22Rv1 (cell line): ENCODE results near the gene AGAP3.

Experiments
- H3K27ac ChIP-seq: fragments of 450-650 bp; 2 replicates; pipeline ENCODE4 v1.5.1; 2017
- CTCF ChIP-seq: fragments of 450-650 bp; IDR thresholded peaks from 2 replicates; pipeline ENCODE4 v1.5.1; 2017; ENCODE audit warnings: mild to moderate bottlenecking
- ZFX ChIP-seq: fragments of 450-650 bp; IDR thresholded peaks from 2 replicates; pipeline ENCODE4 v1.6.1; 2017; ENCODE audit warnings: antibody characterized with exemption, borderline replicate concordance

Gene AGAP3

DNA sequence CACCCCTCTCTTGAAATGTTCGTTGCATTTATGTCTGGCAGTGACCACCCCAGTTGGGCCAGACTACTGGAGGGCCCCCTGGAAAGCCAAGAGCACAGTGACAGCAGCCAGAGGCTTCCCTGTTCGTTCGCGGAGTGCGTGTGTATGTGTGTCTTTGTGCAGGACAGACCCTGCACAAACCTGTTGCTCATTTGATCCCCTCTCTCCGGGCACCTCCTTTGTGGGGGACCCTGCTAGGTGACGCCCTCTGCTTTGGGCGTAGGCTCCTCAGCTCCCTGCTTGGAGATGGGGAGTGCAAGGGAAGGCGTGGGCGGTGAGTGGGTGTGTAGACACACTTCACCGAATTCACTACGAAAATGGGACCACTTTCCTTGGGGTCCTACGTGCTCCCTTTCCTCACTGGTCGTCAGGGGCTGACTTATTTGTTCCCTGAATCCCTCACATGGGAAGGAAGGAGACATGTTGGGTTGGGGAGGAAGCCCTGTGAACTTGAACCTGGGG lies 38.7 kb downstream of the AGAP3 start:
- H3K27ac ChIP-seq = peak overlapping the region; percentile 87
- no peak for TF ChIP-seq ZFX
- TF ChIP-seq CTCF = no peak

GRCh38 chr7:151125470-151125845 lies 39.2 kb downstream of the AGAP3 start:
- TF ChIP-seq ZFX = no peak
- TF ChIP-seq CTCF = peak; percentile 30
- peak overlapping the region; percentile 87 for H3K27ac ChIP-seq

- no peak for TF ChIP-seq ZFX
- no peak; the same call in 1 of the 2 replicates for TF ChIP-seq CTCF
- peak overlapping the region; percentile 87 for H3K27ac ChIP-seq
Observed at GRCh38 chr7:151125846-151126481, 39.7 kb downstream of the AGAP3 start.

GRCh38 chr7:151126491-151127137 lies 40.3 kb downstream of the AGAP3 start:
- H3K27ac ChIP-seq = peak overlapping the region; percentile 87
- TF ChIP-seq CTCF (no peak), ZFX (no peak)

DNA sequence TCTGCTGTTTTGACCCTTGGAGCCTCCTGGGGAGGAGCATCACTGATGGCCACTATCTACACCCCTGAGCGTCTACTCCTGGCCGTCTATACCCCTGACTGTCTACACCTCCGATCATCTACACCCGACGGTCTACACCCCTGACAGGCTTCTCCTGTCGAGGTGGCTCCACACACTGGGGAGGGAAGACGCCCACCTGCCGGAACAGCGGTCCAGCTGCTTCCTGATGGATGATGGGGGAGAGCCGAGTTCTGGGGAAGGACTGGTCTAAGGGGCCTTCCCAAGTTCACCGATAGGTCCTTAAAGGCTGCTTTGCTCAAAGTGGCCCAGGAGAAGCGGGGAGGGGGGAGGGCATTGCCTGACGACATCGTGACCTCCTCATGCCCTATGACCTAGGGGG lies 41.9 kb downstream of the AGAP3 start:
- TF ChIP-seq CTCF = no peak
- no peak for TF ChIP-seq ZFX
- H3K27ac ChIP-seq = no peak overlapping the region

DNA sequence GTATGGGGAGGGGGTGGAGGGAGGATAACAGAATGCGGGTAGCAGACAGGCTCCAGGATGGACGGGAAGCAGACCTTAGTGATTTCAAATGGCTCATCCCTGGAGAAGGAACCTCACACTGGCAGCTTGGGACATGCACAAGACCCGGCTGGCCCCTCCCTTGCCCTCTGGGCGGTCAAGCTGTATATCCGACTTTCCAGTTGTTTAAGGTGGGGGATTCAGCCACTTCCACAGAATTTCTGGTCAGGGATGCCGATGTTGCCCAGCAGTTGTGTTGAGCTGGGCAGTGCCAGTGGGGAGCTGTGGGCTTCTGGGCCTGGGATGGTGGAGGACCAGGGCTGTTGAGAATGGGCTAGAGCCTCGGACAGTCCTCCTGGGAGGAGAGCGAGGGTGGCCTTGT lies 42.4 kb downstream of the AGAP3 start:
- H3K27ac ChIP-seq = no peak overlapping the region
- TF ChIP-seq ZFX (no peak), CTCF (no peak)
